Endothelial cell of hepatic sinusoid (primary cell): ENCODE measurements around the gene VPS51.

Source experiments
- in situ Hi-C: cut with HindIII; loops from 2 replicates; pipeline ENCODE4 v1.10.0; 2017; ENCODE audit warnings: low sequenced_read_pairs

Gene VPS51

GRCh38 chr11:65160643-65161042 is 64.6 kb downstream of the VPS51 start:
- in situ Hi-C loops = no loop called here
